Hepatocyte (in vitro differentiated cells): ENCODE results near the gene CYP2U1.

ENCODE experiments used
- EZH2 ChIP-seq: fragments of 200-600 bp; sonication (generic); IDR thresholded peaks from 2 replicates; pipeline ENCODE4 v1.6.1; 2016; ENCODE audit warnings: antibody characterized with exemption, mild to moderate bottlenecking, borderline replicate concordance
- EZH2phosphoT487 ChIP-seq: fragments of 200-600 bp; sonication (generic); IDR thresholded peaks from one replicate; pipeline ENCODE4 v1.6.1; 2018; ENCODE audit warnings: antibody characterized with exemption, mild to moderate bottlenecking, low read depth, moderate library complexity; ENCODE audit not compliant: unreplicated experiment, severe bottlenecking
- TF ChIP-seq, protein P1 (sequence below): fragments of 200-600 bp; sonication (generic); IDR thresholded peaks from 2 replicates; pipeline ENCODE4 v1.5.1; 2016; ENCODE audit warnings: antibody characterized with exemption, mild to moderate bottlenecking; ENCODE audit not compliant: poor library complexity

DNA sequence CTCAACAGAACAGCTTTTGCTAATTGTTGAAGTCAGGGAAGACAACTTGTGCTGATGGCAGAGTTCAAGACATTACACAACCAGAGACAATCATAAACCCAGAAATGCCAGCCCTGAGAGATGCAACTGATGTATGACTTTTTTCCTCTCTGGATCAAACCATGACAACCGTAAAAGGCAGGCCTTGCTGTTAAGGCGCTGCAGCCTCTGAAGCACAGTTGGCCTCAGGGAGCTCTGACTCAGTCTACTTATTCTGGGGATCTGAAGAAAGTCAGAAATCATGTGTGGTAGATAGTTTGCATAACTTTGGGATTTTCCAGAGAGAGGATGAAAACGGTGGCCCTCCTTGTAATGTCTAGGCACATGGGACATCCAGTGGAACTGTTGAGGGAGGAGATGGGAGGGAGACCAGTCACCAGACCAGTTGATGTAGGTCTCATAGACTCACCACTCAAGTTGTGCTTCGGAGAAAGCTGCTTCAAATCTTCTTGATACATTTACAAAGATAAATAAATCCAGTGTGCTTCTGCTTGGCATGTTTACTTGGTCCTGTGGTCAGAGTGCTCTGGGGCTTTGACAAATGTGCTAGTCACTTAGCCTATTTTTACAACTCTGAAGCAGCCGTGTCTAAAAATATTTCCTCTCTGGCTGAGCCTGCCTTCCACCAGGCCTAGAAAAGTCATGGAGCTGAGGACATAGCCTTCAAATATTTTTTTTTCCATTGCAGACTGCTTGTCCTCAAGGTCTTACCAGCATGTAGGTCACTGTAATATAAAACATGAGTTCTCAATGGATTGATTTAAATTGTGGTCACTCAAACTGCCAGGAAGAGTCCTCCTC, 65.8 kb downstream of the CYP2U1 start:
- TF ChIP-seq, protein P1, sequence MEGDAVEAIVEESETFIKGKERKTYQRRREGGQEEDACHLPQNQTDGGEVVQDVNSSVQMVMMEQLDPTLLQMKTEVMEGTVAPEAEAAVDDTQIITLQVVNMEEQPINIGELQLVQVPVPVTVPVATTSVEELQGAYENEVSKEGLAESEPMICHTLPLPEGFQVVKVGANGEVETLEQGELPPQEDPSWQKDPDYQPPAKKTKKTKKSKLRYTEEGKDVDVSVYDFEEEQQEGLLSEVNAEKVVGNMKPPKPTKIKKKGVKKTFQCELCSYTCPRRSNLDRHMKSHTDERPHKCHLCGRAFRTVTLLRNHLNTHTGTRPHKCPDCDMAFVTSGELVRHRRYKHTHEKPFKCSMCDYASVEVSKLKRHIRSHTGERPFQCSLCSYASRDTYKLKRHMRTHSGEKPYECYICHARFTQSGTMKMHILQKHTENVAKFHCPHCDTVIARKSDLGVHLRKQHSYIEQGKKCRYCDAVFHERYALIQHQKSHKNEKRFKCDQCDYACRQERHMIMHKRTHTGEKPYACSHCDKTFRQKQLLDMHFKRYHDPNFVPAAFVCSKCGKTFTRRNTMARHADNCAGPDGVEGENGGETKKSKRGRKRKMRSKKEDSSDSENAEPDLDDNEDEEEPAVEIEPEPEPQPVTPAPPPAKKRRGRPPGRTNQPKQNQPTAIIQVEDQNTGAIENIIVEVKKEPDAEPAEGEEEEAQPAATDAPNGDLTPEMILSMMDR, result no peak
- TF ChIP-seq EZH2phosphoT487 (no peak), EZH2 (no peak)
